ENCODE results near the gene LOXL3. TPM values are rescaled to one million over a fixed set of nuclear protein-coding genes. Genes with fewer than 3 reads are reported as not detected.

Gene LOXL3
- total RNA-seq, 1 donor from 2014 or later: 6.4 TPM

- DNase-seq (ENCODE audit: low spot score): peak; percentile 99
These were observed 24.1 kb downstream of the LOXL3 start, which contains the start of the genes AUP1 and HTRA2 for GRCh38 chr2:74529357-74530238. AUP1 (minus strand) TSS chr2:74529706; CDS start chr2:74529629, 77 bp downstream. HTRA2 (plus strand) TSS chr2:74529933; CDS start chr2:74530007, 74 bp downstream.

GRCh38 chr2:74528600-74529356 is 25.0 kb downstream of the LOXL3 start:
- no peak for DNase-seq (ENCODE audit: low spot score)

- DNase-seq (ENCODE audit: low spot score): no peak
These were observed 26.0 kb downstream of the LOXL3 start for GRCh38 chr2:74527741-74528140.

GRCh38 chr2:74526649-74527230 is 27.0 kb downstream of the LOXL3 start:
- no peak for DNase-seq (ENCODE audit: low spot score)

GRCh38 chr2:74525717-74526648 is 27.8 kb downstream of the LOXL3 start, which contains the start of gene DQX1:
DQX1 (minus strand) TSS chr2:74526231; CDS start chr2:74525729, 502 bp downstream.
- DNase-seq (ENCODE audit: low spot score): no peak

GRCh38 chr2:74524955-74525716 is 28.6 kb downstream of the LOXL3 start:
- no peak for DNase-seq (ENCODE audit: low spot score)

GRCh38 chr2:74524005-74524404 is 29.7 kb downstream of the LOXL3 start:
- no peak for DNase-seq (ENCODE audit: low spot score)

GRCh38 chr2:74522516-74522915 is 31.2 kb downstream of the LOXL3 start:
- DNase-seq (ENCODE audit: low spot score): no peak

GRCh38 chr2:74516650-74517049 is 37.1 kb downstream of the LOXL3 start:
- DNase-seq (ENCODE audit: low spot score): no peak

- no peak for DNase-seq (ENCODE audit: low spot score)
These were observed 37.6 kb downstream of the LOXL3 start for GRCh38 chr2:74515981-74516633.

GRCh38 chr2:74515271-74515980 is 38.3 kb downstream of the LOXL3 start:
- DNase-seq (ENCODE audit: low spot score): no peak

- DNase-seq (ENCODE audit: low spot score): no peak
These were observed 39.1 kb downstream of the LOXL3 start, which contains the start of gene TLX2 for GRCh38 chr2:74514368-74515270. TLX2 (plus strand) TSS chr2:74514450; CDS start chr2:74514807, 357 bp downstream.

GRCh38 chr2:74513605-74514367 is 40.0 kb downstream of the LOXL3 start:
- no peak for DNase-seq (ENCODE audit: low spot score)

- DNase-seq (ENCODE audit: low spot score): no peak
These were observed 40.8 kb downstream of the LOXL3 start for GRCh38 chr2:74512744-74513604.

- DNase-seq (ENCODE audit: low spot score): no peak
These were observed 42.4 kb downstream of the LOXL3 start for GRCh38 chr2:74511104-74511989.

Measured in ureter (tissue), 1 donor.